Stimulated activated CD4-positive, alpha-beta T cell treated with anti-CD3 and anti-CD28 coated beads, Interleukin-4, amount 100 ng/mL, for 48 hours (primary cell): ENCODE data around the gene CDHR5.

Source experiments
- DNase-seq, 2 donors: peaks; one replicate each; pipeline ENCODE4 v3.0.0-alpha.2; 2020; ENCODE audit warnings: low read depth in 2 of 2

The CDHR5 gene

DNA sequence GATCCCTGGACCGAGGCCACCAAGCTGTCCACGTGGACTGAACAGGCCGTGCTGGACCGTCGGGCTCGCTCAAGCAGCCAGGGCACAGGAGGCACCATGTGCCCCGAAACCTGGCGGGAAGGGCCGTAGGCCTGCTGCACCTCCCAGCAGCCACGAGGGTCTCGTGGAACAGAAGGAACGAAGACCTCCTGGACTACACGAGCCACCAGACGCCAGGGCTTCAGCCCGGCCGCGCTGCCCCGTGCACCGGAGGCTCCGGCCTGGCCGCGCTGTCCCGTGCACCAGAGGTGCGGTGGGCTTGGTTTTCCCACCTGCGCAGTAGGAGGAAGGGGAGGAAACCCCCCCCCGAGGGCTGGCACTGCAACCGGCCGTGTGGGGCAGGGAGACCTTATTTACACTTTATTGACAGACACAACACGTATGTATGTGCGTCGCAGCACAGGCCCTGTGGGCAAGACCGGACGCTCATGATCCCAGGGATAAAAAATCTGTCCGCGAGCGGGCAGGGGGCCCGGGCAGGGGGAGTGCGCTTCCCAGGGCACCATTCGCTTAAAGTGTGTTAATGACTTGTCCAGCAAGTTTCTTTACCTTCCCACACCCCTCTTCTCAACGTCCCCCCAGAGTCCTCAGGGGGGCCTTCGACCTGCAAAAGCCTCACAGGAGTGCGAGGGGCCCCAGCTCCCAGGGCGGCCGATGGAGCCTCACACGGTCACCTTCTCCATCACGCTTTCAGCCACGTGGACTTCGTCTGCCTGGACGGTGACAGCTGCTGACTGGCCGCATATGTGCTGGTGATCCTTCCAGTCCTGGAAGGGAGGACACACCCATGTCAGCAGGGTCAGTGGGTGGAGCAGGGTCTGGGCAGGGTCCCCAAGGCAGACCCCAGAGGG lies 19.3 kb upstream of the CDHR5 start:
- no peak for DNase-seq

DNA sequence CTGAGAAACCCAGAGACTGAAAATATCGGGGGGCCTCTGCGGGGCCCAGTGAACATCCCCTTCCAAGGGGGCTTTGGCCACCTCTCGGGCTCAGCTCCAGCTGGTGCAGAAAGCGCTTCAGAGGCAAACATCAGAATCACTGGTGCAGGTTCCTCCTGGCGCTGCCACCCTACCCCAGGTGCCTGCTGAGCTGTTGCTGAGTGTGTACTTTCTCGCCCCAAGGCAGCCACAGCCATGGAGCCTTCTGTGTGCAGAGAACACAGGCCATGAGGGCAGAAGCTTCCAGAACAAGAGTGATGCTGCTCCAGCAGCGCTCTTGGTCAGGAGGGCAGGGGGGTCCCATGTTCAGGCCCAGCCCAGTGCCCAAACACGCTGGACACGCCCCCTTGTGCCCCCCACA lies 18.6 kb upstream of the CDHR5 start:
- no peak for DNase-seq

DNA sequence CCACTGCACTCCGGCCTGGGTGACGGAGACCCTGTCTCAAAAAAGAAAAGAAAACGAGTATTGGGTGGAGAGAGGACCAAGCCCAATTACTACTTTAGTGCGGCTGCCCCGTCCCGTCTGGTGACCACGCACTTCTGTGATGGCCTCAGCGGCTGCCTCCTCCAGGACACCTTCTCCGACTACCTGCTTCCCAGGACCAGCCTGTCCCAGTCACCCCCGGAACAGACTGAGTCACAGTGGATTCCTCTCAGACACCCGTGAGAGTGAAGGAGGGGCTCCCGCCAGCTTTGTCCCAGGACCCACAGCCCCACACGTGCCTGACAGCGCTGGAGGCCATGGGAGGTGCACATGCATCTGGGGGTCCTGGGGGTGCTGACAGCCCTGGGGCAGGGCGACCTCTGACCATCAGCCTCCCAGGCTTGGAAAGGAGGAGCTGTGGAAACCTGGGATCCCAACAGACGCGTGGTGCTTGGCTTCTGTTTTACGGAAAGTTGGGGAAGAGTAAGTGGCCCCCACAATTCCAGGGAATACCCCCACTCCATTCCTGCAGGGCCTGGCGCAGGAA lies 17.1 kb upstream of the CDHR5 start:
- no peak for DNase-seq

DNA sequence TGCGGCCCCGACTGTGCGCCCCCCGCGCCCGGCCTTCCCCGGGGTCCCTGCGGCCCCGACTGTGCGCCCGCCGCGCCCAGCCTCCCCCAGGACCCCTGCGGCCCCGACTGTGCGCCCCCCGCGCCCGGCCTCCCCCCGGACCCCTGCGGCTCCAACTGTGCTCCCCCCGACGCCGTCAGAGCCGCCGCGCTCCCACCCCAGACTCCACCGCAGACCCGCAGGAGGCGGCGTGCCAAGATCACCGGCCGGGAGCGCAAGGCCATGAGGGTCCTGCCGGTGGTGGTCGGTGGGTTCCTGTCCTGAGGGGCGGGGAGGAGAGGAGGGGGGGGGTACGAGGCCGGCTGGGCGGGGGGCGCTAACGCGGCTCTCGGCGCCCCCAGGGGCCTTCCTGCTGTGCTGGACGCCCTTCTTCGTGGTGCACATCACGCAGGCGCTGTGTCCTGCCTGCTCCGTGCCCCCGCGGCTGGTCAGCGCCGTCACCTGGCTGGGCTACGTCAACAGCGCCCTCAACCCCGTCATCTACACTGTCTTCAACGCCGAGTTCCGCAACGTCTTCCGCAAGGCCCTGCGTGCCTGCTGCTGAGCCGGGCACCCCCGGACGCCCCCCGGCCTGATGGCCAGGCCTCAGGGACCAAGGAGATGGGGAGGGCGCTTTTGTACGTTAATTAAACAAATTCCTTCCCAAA lies 15.4 kb upstream of the CDHR5 start:
- no peak for DNase-seq

DNA sequence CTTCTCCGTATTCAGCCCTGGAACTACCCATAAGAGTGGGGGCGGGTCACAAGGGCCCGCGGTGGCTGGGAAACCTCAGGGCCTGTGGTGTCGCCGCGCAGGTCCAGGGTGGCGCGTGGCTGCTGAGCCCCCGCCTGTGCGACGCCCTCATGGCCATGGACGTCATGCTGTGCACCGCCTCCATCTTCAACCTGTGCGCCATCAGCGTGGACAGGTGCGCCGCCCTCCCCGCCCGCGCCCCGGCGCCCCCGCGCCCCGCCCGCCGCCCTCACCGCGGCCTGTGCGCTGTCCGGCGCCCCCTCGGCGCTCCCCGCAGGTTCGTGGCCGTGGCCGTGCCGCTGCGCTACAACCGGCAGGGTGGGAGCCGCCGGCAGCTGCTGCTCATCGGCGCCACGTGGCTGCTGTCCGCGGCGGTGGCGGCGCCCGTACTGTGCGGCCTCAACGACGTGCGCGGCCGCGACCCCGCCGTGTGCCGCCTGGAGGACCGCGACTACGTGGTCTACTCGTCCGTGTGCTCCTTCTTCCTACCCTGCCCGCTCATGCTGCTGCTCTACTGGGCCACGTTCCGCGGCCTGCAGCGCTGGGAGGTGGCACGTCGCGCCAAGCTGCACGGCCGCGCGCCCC lies 14.7 kb upstream of the CDHR5 start:
- DNase-seq = no peak

DNA sequence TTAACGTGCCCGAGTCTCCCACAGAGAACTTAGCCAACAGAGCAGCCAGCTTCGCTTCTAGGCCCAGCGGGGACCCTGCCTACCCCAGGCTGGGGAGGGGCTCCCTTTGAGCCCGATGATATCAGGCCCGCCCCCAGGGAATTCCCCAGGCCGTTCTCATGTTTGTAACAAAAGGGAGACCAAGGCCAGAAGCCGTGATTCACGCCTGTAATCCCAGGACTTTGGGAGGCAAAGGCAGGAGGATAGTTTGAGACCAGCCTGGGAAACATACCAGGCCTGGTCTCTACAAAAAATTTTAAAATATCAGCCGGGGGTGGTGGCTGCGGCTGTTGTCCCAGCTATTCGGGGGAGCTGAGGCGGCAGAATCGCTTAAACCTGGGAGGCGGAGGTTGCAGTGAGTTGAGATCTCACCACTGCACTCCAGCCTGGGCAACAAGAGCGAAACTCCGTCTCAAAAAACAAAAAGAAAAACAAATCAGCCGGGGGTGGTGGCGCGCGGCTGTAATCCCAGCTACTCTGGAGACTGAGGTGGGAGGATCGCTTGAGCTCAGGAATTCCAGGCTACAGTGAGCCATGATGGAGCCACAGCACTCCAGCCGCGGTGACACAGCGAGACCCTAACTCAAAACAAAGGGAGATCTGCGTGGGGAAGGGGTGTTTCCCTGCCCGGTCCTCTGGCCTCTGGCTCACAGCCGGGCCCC lies 14.0 kb upstream of the CDHR5 start:
- no peak for DNase-seq

DNA sequence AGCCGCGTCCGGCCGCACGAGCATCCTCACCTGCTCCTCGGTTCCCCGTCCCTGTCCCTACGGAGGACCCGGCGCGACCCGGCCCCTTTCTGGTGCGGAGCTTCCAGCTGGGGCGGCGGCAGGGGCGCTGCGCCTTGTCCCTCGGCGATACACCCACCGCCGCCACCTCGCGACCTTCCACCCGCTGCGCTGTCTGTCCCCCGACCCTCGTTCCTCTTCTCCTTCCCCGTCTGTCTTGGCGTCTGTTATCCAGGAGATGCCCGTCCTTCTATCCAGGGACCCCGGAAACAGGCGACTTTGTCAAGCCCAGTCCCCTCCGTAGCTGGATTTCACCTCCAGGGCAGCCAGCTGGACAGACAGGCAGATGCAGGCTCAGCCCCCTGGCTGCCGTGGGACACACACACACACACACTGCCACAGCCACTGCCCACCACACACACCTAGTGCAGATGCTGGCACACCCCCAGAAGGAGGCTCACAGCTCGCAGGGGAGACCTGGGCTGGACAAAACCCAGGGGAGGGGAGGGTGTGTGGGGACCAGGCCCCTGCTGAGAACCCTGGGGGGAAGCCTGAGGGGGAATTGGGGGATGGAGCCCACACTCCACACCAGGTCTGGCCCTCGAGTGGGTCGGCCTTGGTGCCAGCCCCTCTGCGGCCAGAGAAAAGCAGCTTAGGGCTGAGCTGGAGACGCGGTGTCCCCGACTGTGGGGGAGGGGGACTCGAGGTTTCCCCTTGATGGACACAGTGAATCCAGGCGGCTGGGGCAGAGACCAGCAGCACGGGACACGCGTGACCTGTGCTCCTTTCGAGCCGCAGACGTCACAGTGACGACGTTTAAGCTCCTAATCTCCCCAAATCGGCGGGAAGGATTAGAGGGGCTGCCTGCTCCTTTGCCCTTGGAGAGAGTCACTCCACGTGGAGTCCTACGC lies 13.1 kb upstream of the CDHR5 start:
- no peak for DNase-seq

DNA sequence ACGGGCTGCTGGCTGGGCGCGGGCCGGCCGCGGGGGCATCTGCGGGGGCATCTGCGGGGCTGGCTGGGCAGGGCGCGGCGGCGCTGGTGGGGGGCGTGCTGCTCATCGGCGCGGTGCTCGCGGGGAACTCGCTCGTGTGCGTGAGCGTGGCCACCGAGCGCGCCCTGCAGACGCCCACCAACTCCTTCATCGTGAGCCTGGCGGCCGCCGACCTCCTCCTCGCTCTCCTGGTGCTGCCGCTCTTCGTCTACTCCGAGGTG lies 12.5 kb upstream of the CDHR5 start:
- no peak for DNase-seq

DNA sequence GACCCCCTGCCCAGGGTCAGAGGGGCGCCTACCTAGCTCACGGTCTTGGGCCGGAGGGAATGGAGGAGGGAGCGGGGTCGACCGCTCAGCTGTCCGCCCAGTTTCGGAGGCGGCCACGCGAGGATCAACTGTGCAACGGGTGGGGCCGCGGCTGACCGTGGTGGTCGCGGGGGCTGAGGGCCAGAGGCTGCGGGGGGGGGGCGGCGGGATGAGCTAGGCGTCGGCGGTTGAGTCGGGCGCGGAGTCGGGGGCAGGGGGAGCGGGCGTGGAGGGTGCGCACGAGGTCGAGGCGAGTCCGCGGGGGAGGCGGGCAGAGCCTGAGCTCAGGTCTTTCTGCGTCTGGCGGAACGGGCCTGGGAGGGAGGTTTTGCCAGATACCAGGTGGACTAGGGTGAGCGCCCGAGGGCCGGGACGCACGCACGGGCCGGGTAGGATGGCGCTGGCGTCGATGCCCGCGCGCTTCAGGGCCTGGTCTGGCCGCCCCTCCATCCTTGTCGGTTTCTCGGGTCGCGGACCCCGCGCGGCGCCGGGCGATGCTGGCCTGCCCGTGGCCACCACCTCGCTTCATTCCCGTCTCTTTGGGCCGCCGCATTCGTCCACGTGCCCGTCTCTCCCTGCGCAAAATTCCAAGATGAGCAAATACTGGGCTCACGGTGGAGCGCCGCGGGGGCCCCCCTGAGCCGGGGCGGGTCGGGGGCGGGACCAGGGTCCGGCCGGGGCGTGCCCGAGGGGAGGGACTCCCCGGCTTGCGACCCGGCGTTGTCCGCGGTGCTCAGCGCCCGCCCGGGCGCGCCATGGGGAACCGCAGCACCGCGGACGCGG lies 12.0 kb upstream of the CDHR5 start, which contains the start of gene DRD4:
DRD4 (plus strand) TSS at position 759 of the 822 bp plus-strand sequence; CDS start at position 795, 36 bp downstream.
- DNase-seq = no peak

DNA sequence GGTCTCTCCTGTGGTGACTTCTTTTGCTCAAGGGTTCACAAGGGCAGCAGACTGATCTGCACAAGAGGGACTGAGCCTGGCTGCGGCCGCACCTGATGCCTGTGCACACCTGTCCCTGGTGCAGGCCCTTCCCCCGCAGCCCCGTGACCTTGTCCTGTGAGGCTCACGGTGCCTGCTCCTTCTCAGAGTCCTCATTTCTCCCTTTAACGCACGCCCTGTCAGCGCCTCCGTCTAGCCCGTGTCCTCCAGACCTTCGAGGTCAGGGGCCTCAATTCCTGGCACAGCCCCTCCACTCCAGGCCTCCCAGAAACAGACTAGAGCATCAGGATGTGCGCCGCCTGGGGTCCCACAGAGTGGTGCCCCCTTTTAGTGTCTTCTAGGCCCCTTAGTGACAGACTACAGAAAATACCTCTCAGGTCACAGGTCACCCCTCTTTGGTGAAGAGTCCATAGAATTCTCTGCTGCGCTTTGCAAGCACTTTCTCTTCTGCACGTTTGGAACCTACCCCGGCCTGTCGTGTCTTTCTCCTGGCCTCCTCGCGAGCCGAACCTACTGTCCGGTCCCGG lies 11.3 kb upstream of the CDHR5 start:
- DNase-seq = no peak

DNA sequence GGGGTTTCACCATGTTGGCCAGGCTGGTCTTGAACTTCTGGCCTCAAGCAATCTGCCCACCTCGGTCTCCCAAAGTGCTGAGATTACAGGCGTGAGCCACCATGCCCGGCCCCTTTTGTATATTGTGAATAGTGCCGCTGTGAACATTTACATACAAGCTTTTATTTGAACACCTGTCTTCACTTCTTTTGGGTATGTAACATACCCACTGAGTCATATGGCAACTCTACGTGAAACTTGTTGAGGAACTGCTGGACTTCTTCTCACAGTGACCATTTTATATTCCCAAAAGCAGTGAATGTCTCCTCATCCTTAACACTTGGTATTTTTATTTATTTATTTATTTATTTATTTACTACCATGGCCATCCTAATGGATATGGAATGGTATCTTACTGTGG lies 6.1 kb upstream of the CDHR5 start:
- DNase-seq = no peak

DNA sequence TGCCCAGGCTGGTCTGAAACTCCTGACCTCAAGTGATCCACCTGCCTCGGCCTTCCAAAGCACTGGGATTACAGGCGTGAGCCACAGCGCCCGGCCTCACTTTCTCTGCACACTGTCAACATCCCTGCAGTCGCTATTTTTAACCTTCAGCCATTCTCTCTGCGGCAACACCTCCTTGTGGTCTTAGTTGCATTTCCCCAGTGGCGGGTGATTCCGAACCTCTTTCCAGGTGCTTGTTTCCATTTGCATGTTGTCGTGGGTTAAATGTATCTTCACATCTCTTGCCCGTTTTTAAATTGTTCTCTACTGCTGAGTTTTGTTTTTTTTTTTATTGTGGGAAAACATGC lies 4.5 kb upstream of the CDHR5 start:
- no peak for DNase-seq

DNA sequence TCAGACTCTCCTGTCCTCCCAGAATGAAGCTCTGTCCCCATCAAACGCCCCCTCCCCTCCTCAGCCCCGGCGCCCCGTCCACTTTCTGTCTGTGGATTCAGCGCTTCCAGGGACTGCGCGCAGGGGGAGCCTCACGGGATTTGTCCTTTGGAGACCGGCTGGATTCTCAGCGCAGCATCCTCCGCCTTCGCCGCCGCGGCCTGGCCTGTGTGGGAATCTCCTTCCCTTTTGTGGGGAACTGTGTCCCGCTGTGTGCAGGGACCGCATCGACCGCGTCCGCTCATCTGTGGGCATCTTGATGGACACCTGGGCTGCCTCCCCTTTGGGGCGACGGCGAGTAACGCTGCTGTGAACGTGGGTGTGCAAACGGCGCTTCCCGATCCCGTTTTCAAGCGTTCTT lies 3.3 kb upstream of the CDHR5 start:
- DNase-seq = no peak

DNA sequence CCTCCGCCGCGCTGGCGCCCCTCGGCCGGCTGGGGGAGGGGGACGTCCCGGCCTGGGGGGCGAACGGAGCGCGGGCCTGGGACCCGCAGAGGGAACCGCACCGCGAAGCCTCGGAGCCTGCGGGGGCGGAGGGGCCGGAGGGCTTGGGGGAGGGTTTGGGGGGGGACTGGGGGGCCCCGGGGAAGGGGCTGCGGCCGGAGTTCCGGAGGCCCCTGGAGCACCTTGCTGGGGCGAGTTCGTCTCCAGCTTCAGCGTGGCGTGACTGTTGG lies 2.5 kb upstream of the CDHR5 start:
- DNase-seq = no peak

DNA sequence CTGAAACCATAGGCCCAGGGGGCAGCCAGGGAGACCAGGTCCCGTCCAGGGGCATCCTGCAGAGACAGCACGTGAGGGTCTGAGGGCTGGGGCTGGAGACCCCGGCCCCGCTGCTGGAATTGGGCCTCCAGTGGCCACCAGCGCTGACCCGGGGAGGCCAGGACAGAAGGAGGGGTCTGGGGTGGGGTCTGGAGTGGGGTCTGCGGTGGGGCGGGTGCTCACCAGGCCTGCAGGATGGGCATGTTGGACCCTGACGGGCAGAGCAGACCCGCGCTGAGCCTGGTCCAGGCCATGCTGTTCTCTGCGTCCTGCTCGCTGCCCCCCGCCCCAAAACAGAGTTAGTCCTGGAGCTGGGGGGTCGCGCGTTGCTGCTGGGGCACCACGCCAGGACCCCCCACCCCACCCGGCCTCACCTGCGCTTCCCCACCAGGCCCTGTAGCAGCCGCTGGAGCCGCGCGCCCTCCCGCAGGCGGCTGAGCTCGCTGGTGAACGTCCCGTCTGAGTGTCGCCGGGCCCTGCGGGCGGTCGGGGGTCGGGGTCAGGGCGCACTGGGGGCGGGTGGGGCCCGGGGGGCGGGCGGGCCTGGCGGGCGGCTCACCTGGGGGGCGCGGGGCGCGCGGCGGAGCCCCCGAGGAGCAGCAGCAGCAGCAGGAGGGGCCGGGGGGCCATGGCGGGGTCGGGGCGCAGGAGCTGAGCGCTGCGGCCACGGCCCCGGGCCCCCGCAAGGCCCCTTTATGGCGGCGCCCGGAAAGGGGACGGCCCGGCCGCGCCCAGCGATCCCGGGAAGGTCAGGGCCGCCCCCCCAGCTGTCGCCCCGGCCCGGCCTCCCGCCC lies 1.9 kb upstream of the CDHR5 start, which contains the start of gene SCT:
SCT (minus strand) TSS at position 707 of the 833 bp plus-strand sequence; CDS start at position 669, 38 bp downstream.
- no peak for DNase-seq

DNA sequence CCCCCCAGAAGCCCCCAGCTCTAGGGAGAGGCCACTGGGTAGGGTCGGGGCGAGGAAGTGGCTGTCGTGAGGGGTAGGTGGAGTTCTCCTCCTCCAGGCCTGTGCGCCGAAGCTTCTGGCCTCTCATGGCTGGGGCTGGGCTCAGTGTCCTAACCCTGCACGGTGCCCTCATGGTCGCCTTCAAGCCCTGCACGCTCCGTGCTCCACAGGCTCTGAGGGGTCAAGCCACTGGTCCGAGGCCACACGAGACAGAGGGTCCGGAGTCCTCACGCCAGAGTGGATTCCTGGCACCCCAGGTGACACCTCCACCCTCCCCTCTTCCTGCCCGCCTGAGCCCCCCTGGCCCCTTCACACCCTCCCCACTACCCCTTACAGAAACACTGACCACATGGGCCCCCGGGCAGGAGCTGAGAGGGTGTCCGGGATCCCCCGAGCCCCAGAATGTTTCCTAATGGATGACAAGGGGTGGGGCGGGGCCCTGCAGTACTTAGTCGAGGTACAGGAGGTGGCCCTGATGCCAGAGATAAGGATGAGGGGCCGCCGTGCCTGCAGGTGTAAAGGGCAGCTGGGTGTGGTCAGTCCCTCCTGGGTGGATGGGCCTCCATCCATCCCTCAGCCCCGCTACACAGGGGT lies 997 bp upstream of the CDHR5 start:
- DNase-seq = no peak

DNA sequence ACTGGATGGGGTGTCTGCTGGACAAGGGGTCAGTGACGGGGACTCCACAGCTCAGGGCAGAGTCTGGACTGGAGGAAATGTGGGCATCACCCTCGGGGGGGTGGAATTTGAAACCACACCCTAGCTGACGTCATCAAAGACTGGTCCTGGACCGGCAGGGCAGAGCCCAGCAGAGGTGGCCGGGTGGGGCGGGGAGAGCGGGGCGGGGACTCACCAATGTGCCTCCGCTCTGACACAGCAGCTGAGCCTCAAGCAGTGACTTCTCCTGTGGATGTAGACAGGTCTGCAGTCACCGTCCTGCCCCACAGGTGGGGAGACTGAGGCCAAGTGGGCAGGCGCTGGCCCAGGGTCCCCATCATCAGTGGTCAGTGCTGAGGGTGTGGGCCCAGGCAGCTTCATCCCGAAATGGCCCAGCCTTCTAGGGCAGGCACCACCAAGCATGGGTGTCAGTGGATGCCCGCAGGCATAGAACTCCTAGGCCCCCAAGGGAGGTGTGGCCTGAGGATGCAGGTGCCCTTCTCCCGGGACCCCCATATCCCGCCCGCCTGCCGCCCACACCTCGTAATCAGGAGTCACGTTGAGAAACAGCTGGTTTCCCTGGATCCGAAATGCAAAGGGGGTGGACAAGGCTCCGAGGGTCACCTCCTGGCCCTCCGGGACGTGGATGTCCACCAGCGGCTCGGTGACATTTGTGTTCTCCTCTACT lies 603 bp downstream of the CDHR5 start:
- DNase-seq = no peak

DNA sequence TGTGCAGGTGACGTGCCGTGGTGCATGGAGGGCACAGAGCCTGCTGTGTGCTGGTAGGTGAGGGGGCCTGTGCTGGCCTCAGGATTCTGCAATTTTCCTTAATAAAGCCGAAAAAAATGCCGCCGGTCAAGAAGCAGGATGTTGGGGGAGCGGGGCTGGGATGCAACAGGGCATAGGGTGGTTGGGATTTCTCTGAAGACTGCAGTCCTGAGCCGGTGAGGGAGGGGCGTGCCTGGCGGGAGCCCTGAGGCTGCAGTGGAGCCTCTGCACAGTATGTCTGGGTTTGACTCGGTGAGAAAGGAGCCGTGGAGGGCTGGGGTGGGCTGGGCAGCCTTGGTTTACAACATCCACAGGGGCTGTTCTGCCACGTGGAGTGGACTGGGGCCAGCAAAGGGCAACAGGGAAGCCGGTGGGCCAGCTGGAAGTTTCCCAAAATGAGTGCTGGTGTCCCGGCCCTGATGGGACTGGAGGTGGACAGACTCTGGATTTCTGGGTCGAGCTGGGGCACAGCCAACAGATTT lies 1.3 kb downstream of the CDHR5 start:
- DNase-seq = no peak
